ENCODE results near the gene BMP2.

Gene BMP2

DNA sequence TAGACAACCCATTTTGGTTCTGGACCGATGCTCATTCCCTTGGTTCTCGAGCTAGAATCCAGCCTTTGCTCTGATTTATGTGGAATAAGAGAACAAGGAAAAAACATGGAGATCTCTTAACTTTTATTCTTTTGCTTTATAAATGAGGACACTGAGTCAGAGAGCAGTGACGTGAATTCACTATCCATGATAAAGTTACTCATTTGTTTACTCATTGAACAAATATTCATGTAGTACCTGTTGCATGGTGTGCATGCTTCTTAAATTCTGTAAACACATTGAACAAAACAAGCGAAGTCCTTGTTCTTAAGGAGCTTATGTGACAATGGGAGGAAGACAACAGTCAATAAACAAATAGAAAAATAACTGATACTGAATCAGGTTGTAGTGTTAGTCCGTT, 56.9 kb downstream of the BMP2 start:
- Histone ChIP-seq H2AFZ (ENCODE audit: low read length) (no peak overlapping the region), H3K27me3 (ENCODE audit: insufficient read depth, low read length) (no peaks in the 10 kb centered on the region), H4K20me1 (ENCODE audit: insufficient read depth, low read length) (no peaks in the 10 kb centered on the region), H3K27ac (ENCODE audit: low read depth, low read length, poor library complexity, severe bottlenecking) (no peak overlapping the region), H3K4me3 (ENCODE audit: low read depth, low read length, poor library complexity, severe bottlenecking) (no peak overlapping the region), H3K79me2 (ENCODE audit: insufficient read depth, low read length) (no peaks in the 10 kb centered on the region), H3F3A (ENCODE audit: insufficient read depth, low read length) (no peaks in the 10 kb centered on the region), H3K36me3 (ENCODE audit: insufficient read depth, low read length) (no peaks in the 10 kb centered on the region), H3K4me2 (ENCODE audit: low read length) (no peak overlapping the region), H3K9me3 (ENCODE audit: low read length) (no peaks in the 10 kb centered on the region), H3K9ac (ENCODE audit: low read length) (no peak overlapping the region), H3K4me1 (ENCODE audit: insufficient read depth, low read length, severe bottlenecking) (no peaks in the 10 kb centered on the region), H3K9me2 (ENCODE audit: low read depth, low read length) (no peaks in the 10 kb centered on the region)
- no peak for TF ChIP-seq EZH2 (IDR thresholded peaks at IDR 0.05; ENCODE audit: borderline replicate concordance, low read length)
- no peak for TF ChIP-seq CTCF (IDR thresholded peaks at IDR 0.05; ENCODE audit: low read length)

DNA sequence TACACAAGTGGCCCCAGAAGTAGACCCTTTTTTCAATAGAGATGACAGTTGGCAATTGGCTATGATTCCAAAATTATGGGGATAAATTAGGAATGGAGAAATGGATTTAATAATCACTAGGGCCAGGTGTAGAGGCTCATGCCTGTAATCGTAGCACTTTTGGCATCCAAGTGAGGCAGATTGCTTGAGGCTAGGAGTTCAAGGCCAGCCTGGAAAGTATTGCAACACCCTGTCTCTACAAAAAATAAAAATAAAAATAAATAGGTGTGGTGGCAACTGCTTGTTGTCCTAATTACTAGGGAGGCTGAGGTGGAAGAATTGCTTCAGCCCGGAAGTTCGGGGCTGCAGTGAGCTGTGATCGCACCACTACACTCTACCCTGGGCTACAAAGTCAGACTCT, 60.0 kb downstream of the BMP2 start:
- no peaks in the 10 kb centered on the region for H3K36me3 ChIP-seq (ENCODE audit: insufficient read depth, low read length)
- no peak overlapping the region for H2AFZ ChIP-seq (ENCODE audit: low read length)
- TF ChIP-seq EZH2 (IDR thresholded peaks at IDR 0.05; ENCODE audit: borderline replicate concordance, low read length) (no peak), CTCF (IDR thresholded peaks at IDR 0.05; ENCODE audit: low read length) (no peak)
- H3K9me3 ChIP-seq (ENCODE audit: low read length), result no peaks in the 10 kb centered on the region
- no peak overlapping the region for H3K4me2 ChIP-seq (ENCODE audit: low read length)
- no peak overlapping the region for H3K4me3 ChIP-seq (ENCODE audit: low read depth, low read length, poor library complexity, severe bottlenecking)
- H3F3A ChIP-seq (ENCODE audit: insufficient read depth, low read length), result no peaks in the 10 kb centered on the region
- H3K79me2 ChIP-seq (ENCODE audit: insufficient read depth, low read length), result no peaks in the 10 kb centered on the region
- no peaks in the 10 kb centered on the region for H3K4me1 ChIP-seq (ENCODE audit: insufficient read depth, low read length, severe bottlenecking)
- H3K9me2 ChIP-seq (ENCODE audit: low read depth, low read length), result no peaks in the 10 kb centered on the region
- no peak overlapping the region for H3K27ac ChIP-seq (ENCODE audit: low read depth, low read length, poor library complexity, severe bottlenecking)
- H3K27me3 ChIP-seq (ENCODE audit: insufficient read depth, low read length), result no peaks in the 10 kb centered on the region
- no peak overlapping the region for H3K9ac ChIP-seq (ENCODE audit: low read length)
- H4K20me1 ChIP-seq (ENCODE audit: insufficient read depth, low read length), result no peaks in the 10 kb centered on the region

DNA sequence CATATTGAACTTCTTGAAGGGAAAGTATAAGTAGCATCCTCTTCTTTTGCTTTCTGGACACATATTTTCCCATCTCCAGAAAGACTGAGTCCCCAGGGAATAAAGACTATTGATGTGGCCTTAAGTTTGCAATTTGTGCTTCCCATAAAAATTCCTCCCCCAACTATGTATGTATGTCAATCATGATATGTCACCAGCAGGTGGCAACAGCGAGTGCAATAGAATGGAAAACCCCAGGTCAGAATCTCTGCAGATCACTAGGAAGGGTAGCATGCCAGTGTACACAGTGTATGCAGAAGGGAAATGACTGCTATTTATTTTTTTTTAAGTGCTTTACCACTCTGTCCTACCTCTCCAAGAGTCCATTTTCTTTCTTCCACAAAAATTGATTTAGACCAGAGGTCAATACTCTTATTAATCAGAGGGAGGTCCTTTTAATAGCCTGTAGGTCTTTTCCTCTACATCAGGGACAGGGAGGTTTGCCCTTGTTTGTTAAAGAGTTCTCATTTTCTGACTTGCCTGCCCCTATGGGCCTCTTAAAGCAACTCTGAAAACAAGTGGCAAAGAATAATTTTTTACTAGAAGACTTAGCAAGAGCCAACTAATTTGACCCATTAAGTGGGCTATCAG, 61.4 kb downstream of the BMP2 start:
- no peak overlapping the region for H3K4me3 ChIP-seq (ENCODE audit: low read depth, low read length, poor library complexity, severe bottlenecking)
- no peak overlapping the region for H2AFZ ChIP-seq (ENCODE audit: low read length)
- H3K36me3 ChIP-seq (ENCODE audit: insufficient read depth, low read length), result no peaks in the 10 kb centered on the region
- no peaks in the 10 kb centered on the region for H3K27me3 ChIP-seq (ENCODE audit: insufficient read depth, low read length)
- H3K9ac ChIP-seq (ENCODE audit: low read length), result no peak overlapping the region
- no peaks in the 10 kb centered on the region for H3K4me1 ChIP-seq (ENCODE audit: insufficient read depth, low read length, severe bottlenecking)
- no peaks in the 10 kb centered on the region for H3K9me3 ChIP-seq (ENCODE audit: low read length)
- H3F3A ChIP-seq (ENCODE audit: insufficient read depth, low read length), result no peaks in the 10 kb centered on the region
- H3K27ac ChIP-seq (ENCODE audit: low read depth, low read length, poor library complexity, severe bottlenecking), result no peak overlapping the region
- H3K79me2 ChIP-seq (ENCODE audit: insufficient read depth, low read length), result no peaks in the 10 kb centered on the region
- H4K20me1 ChIP-seq (ENCODE audit: insufficient read depth, low read length), result no peaks in the 10 kb centered on the region
- no peak for TF ChIP-seq EZH2 (IDR thresholded peaks at IDR 0.05; ENCODE audit: borderline replicate concordance, low read length)
- peak; percentile 72; the same call in 1 of the 2 replicates for TF ChIP-seq CTCF (IDR thresholded peaks at IDR 0.05; ENCODE audit: low read length)
- H3K9me2 ChIP-seq (ENCODE audit: low read depth, low read length), result no peaks in the 10 kb centered on the region
- no peak overlapping the region for H3K4me2 ChIP-seq (ENCODE audit: low read length)

Measured in OCI-LY1 (cell line).